Endothelial cell of umbilical vein (primary cell): ENCODE data around the gene NDUFA11. TPM values are rescaled to one million over a fixed set of nuclear protein-coding genes. Genes with fewer than 3 reads are reported as not detected.

Experiments used
- BruUV-seq: library from RNA; stranded (reverse); fragments of 400-500 nt; replicated peaks from 2 replicates; lab custom pipeline; 2021; lab: Mats Ljungman, UMichigan
- CTCF ChIA-PET: fragments of 300-600, 350-600 bp; sonication (Branson Sonifier 250); formaldehyde crosslinking; loops from one replicate; lab custom pipeline; 2021; ENCODE audit warnings: antibody characterized with exemption, inconsistent platforms; lab: Charles Lee
- POLR2A ChIA-PET: fragments of 300-600, 350-600 bp; sonication (Branson Sonifier 250); formaldehyde crosslinking; loops from one replicate; lab custom pipeline; 2021; ENCODE audit warnings: antibody characterized with exemption, inconsistent platforms; lab: Charles Lee
- DNase-seq: peaks from one replicate; pipeline ENCODE4 v3.0.0-alpha.2; 2011; ENCODE audit warnings: low read depth, low spot score
- FAIRE-seq: peaks from 2 replicates; lab custom pipeline; 2011; peaks lifted over from hg19 to GRCh38; lab: Jason Lieb, UNC
- H2AFZ ChIP-seq: 2 replicates; pipeline ENCODE4 v1.6.0; 2012; ENCODE audit warnings: low read depth, low read length, control low read depth, inconsistent platforms
- H3K27ac ChIP-seq: 2 replicates; pipeline ENCODE4 v1.5.1; 2011; ENCODE audit warnings: low read depth, mild to moderate bottlenecking, control low read depth, low read length, moderate library complexity; ENCODE audit not compliant: insufficient read depth
- H3K27me3 ChIP-seq, 2 experiments: 2 replicates each; pipeline versions ENCODE4 v1.6.0 to v1.6.1; 2011; ENCODE audit warnings: low read length in 2 of 2, mixed read lengths in 1 of 2; ENCODE audit not compliant: control insufficient read depth in 2 of 2, insufficient read depth in 2 of 2
- H3K36me3 ChIP-seq, 2 experiments: 2 replicates in 1 of 2; 3 replicates in 1 of 2; pipeline ENCODE4 v1.5.1; 2011; ENCODE audit warnings: low read length in 2 of 2, mild to moderate bottlenecking in 1 of 2, moderate library complexity in 1 of 2; ENCODE audit not compliant: control insufficient read depth in 2 of 2, insufficient read depth in 2 of 2; ENCODE audit errors: extremely low read depth in 1 of 2
- H3K4me1 ChIP-seq: 3 replicates; pipeline ENCODE4 v1.5.1; 2011; ENCODE audit warnings: mild to moderate bottlenecking, low read length; ENCODE audit not compliant: control insufficient read depth, insufficient read depth; ENCODE audit errors: extremely low read depth
- H3K4me2 ChIP-seq: 2 replicates; pipeline ENCODE4 v1.6.1; 2011; ENCODE audit warnings: low read length, control low read depth, mixed read lengths; ENCODE audit not compliant: insufficient read depth
- H3K4me3 ChIP-seq, 3 experiments: fragments of 200-600 bp in 1 of 3; sonication (generic), shearing (Covaris generic) in 1 of 3; replicated peaks in 1 of 3; 2 replicates each; pipeline ENCODE4 v1.5.1; 2011 to 2016; ENCODE audit warnings: control low read depth in 3 of 3, low read length in 3 of 3, mild to moderate bottlenecking in 2 of 3, inconsistent platforms in 1 of 3, low read depth in 1 of 3, moderate library complexity in 1 of 3; ENCODE audit not compliant: insufficient read depth in 1 of 3
- H3K79me2 ChIP-seq: 2 replicates; pipeline ENCODE4 v1.6.0; 2012; ENCODE audit warnings: low read length, inconsistent platforms; ENCODE audit not compliant: control insufficient read depth, insufficient read depth
- H3K9ac ChIP-seq: replicated peaks from 2 replicates; pipeline ENCODE3; 2011; ENCODE audit warnings: low read length, control low read depth; ENCODE audit not compliant: insufficient read depth; ENCODE audit errors: extremely low read depth
- H3K9me1 ChIP-seq: replicated peaks from 3 replicates; pipeline ENCODE4 v1.6.0; 2011; ENCODE audit warnings: mild to moderate bottlenecking, low read length; ENCODE audit not compliant: control insufficient read depth, insufficient read depth; ENCODE audit errors: extremely low read depth
- H3K9me3 ChIP-seq: replicated peaks from 2 replicates; pipeline ENCODE4 v1.5.1; 2012; ENCODE audit warnings: low read length, inconsistent platforms; ENCODE audit not compliant: control insufficient read depth, insufficient read depth
- H4K20me1 ChIP-seq: replicated peaks from 2 replicates; pipeline ENCODE3; 2011; ENCODE audit warnings: mild to moderate bottlenecking, low read length; ENCODE audit not compliant: control insufficient read depth, insufficient read depth; ENCODE audit errors: extremely low read depth
- CTCF ChIP-seq, 2 donors: IDR thresholded peaks; 1 replicate in 1 of 2; 2 replicates in 1 of 2; pipeline ENCODE4 v1.5.1; 2011; ENCODE audit warnings: low read length in 2 of 2, mild to moderate bottlenecking in 2 of 2, moderate library complexity in 2 of 2, control low read depth in 1 of 2, inconsistent platforms in 1 of 2, low read depth in 1 of 2; ENCODE audit not compliant: insufficient read depth in 1 of 2; ENCODE audit errors: extremely low read depth in 1 of 2
- EZH2 ChIP-seq: IDR thresholded peaks from 2 replicates; pipeline ENCODE4 v1.6.1; 2012; ENCODE audit warnings: borderline replicate concordance, low read depth, mild to moderate bottlenecking, moderate library complexity, low read length, inconsistent platforms; ENCODE audit not compliant: severe bottlenecking
- FOS ChIP-seq: IDR thresholded peaks from 2 replicates; pipeline ENCODE4 v1.6.1; 2011; ENCODE audit warnings: mild to moderate bottlenecking, low read length, moderate library complexity, borderline replicate concordance; ENCODE audit not compliant: insufficient read depth
- GATA2 ChIP-seq: IDR thresholded peaks from 2 replicates; pipeline ENCODE4 v1.7.0; 2011; ENCODE audit warnings: low read depth, mild to moderate bottlenecking, moderate library complexity, mixed read lengths, low read length; ENCODE audit not compliant: insufficient read length, insufficient read depth
- JUN ChIP-seq: IDR thresholded peaks from 2 replicates; pipeline ENCODE4 v1.6.1; 2011; ENCODE audit warnings: borderline replicate concordance, low read depth; ENCODE audit not compliant: insufficient read length, insufficient read depth
- MYC ChIP-seq: IDR thresholded peaks from one replicate; pipeline ENCODE4 v1.6.1; 2011; ENCODE audit warnings: mild to moderate bottlenecking, low read depth, low read length
- POLR2A ChIP-seq: IDR thresholded peaks from 2 replicates; pipeline ENCODE4 v1.6.1; 2012; ENCODE audit warnings: low read depth, mild to moderate bottlenecking, control low read depth, low read length
- POLR2AphosphoS5 ChIP-seq: IDR thresholded peaks from 2 replicates; pipeline ENCODE4 v1.6.1; 2012; ENCODE audit warnings: low read depth, mild to moderate bottlenecking, control low read depth, low read length, moderate library complexity; ENCODE audit not compliant: insufficient read depth
- dilution Hi-C: fragments of 300-500 bp; cut with MboI; formaldehyde crosslinking; loops from one replicate; pipeline ENCODE4 v1.15.0; 2019; ENCODE audit warnings: low sequenced_read_pairs; ENCODE audit not compliant: extremely low pct_ligation_motif_present
- intact Hi-C: fragments of 100-400 bp; cut with micrococcal nuclease; formaldehyde crosslinking; loops from one replicate; pipeline ENCODE4 v1.10.0; 2022
- polyA plus RNA-seq, 4 experiments: library from polyadenylated mRNA; depleted of rRNA in 3 of 4; stranded (reverse) in 3 of 4; unstranded in 1 of 4; fragments of >200 nt; gene quantifications; 2 replicates each; pipeline versions ENCODE4 v1.2.1 to v1.2.3, GENCODE V29; 2011 to 2012; ENCODE audit warnings: missing spikeins in 1 of 4
- total RNA-seq: library from RNA; stranded (reverse); gene quantifications from 2 replicates; pipeline ENCODE4 v1.2.3, GENCODE V29; 2021
- TF ChIP-seq, protein P1 (sequence below): IDR thresholded peaks from 2 replicates; pipeline ENCODE4 v1.6.1; 2011; ENCODE audit not compliant: insufficient read depth, insufficient read length

The NDUFA11 gene
- total and polyA plus RNA-seq, 2 donors (not counting 3 experiments of a cell fraction or from before 2014, with no cell fraction given) = 281 to 876 TPM

GRCh38 chr19:5935473-5936291 lies 32.1 kb upstream of the NDUFA11 start:
- Histone ChIP-seq H3K9ac (no peak overlapping the region), H3K4me3 (no peak overlapping the region), H3K27me3 (no peaks in the 10 kb centered on the region), H3K27ac (peak overlapping the region; percentile 42), H3K36me3 (peaks cover 4 to 16% of the 10 kb centered on the region in 2 experiments), H3K4me1 (peaks cover 30% of the 10 kb centered on the region), H3K9me3 (no peaks in the 10 kb centered on the region), H3K4me2 (peak overlapping the region; percentile 14), H3K9me1 (no peaks in the 10 kb centered on the region), H3K79me2 (no peaks in the 10 kb centered on the region), H4K20me1 (no peaks in the 10 kb centered on the region), H2AFZ (no peak overlapping the region)
- ChIA-PET CTCF (interaction anchor here (0.6 to 3.4 kb wide), 11 partner anchors 16 to 152 kb away, joined by 3 to 28 read pairs (median 4); partner anchors contain the start of gene NRTN), POLR2A (interaction anchor here (1.0 kb wide), 1 partner anchor 32 kb away, joined by 3 read pairs; the partner anchor contains the start of gene NDUFA11)
- dilution Hi-C loops = no loop called here
- intact Hi-C loops = no loop called here
- no TSS peak for BruUV-seq
- TF ChIP-seq EZH2 = no peak
- no peak for TF ChIP-seq GATA2
- no peak for TF ChIP-seq CTCF (IDR thresholded peaks at IDR 0.05; ENCODE audit: extremely low read depth in 1 of 2, insufficient read depth in 1 of 2, low read depth in 1 of 2, low read length in 2 of 2)
- no peak for TF ChIP-seq POLR2A
- no peak for TF ChIP-seq MYC
- TF ChIP-seq JUN = no peak
- TF ChIP-seq, protein P1, sequence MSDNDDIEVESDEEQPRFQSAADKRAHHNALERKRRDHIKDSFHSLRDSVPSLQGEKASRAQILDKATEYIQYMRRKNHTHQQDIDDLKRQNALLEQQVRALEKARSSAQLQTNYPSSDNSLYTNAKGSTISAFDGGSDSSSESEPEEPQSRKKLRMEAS = no peak
- no peak for TF ChIP-seq FOS
- no peak for TF ChIP-seq POLR2AphosphoS5
- no peak for FAIRE-seq
- DNase-seq = no peak
